GM19043 (cell line): ENCODE measurements around the gene ANKS1B.

Source experiments
- ATAC-seq: cut with Tn5 transposase; IDR thresholded peaks from one replicate; pipeline ENCODE4 v1.9.1; 2021; ENCODE audit warnings: low read depth; ENCODE audit not compliant: unreplicated experiment

The ANKS1B gene

GRCh38 chr12:98730412-98730811, 1254.3 kb downstream of the ANKS1B start:
- ATAC-seq, result no peak

GRCh38 chr12:98727196-98727595, 1257.5 kb downstream of the ANKS1B start:
- no peak for ATAC-seq

- ATAC-seq, result peak; percentile 90
These were observed 1259.1 kb downstream of the ANKS1B start for GRCh38 chr12:98725476-98726247.

- ATAC-seq, result no peak
These were observed 1260.2 kb downstream of the ANKS1B start for GRCh38 chr12:98724384-98725155.

GRCh38 chr12:98721204-98721702, 1263.5 kb downstream of the ANKS1B start:
- no peak for ATAC-seq

GRCh38 chr12:98719515-98720504, 1264.9 kb downstream of the ANKS1B start:
- peak; percentile 66 for ATAC-seq

- ATAC-seq, result no peak
These were observed 1270.3 kb downstream of the ANKS1B start for GRCh38 chr12:98714426-98714825.

- no peak for ATAC-seq
These were observed 1275.7 kb downstream of the ANKS1B start for GRCh38 chr12:98709022-98709421.

- ATAC-seq, result no peak
These were observed 1283.6 kb downstream of the ANKS1B start for GRCh38 chr12:98701166-98701565.

- ATAC-seq, result no peak
These were observed 1285.2 kb downstream of the ANKS1B start for GRCh38 chr12:98699586-98699985.

- ATAC-seq, result peak; percentile 85
These were observed 1285.9 kb downstream of the ANKS1B start for GRCh38 chr12:98698603-98699463.

GRCh38 chr12:98697209-98697608, 1287.5 kb downstream of the ANKS1B start:
- ATAC-seq, result no peak

GRCh38 chr12:98696036-98696646, 1288.6 kb downstream of the ANKS1B start:
- no peak for ATAC-seq

GRCh38 chr12:98691351-98691750, 1293.4 kb downstream of the ANKS1B start:
- no peak for ATAC-seq

- no peak for ATAC-seq
These were observed 1298.1 kb downstream of the ANKS1B start for GRCh38 chr12:98686603-98687002.
